ENCODE results near the gene RBP5. TPM values are rescaled to one million over a fixed set of nuclear protein-coding genes. Genes with fewer than 3 reads are reported as not detected.

RBP5 gene
- total and polyA plus RNA-seq, 9 donors, result 0.49 to 6.5 (median 3.1) TPM

DNA sequence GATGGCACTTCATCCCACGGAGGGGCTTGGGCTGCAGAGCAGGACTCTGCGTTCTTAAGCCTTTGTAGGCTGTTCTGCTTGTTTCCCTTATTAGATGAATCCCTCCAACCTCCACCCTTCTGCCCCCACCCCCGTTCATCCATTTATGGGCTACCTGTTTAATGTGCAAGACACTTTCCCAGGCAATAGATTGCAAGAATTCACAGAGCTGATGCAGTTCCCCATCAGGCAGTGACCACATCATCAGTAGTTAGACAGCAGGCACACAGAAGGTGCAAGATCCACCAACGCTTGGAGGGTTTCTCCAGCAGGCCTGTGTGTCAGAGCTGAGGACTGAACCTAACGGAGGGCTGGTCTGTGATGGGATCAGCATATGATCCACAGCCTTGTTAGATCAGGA lies 35.2 kb downstream of the RBP5 start:
- H3K4me1 ChIP-seq (ENCODE audit: control insufficient read depth, insufficient read depth, low read length), result peaks cover 27% of the 10 kb centered on the region
- DNase-seq, result no peak
- peaks cover 15% of the 10 kb centered on the region for H3K36me3 ChIP-seq (ENCODE audit: control insufficient read depth, insufficient read depth, low read length)
- peaks cover 2% of the 10 kb centered on the region for H3K27me3 ChIP-seq (ENCODE audit: control insufficient read depth, insufficient read depth, low read length)
- H3K9me3 ChIP-seq (replicated peaks; ENCODE audit: control insufficient read depth, low read depth, low read length), result no peaks in the 10 kb centered on the region
- no peak overlapping the region for H3K27ac ChIP-seq (ENCODE audit: low read length)
- 49% methylated on average over 5 of the region's 5 CpGs for WGBS (ENCODE audit: insufficient coverage)
- H3K4me3 ChIP-seq (ENCODE audit: low read length), result no peak overlapping the region

DNA sequence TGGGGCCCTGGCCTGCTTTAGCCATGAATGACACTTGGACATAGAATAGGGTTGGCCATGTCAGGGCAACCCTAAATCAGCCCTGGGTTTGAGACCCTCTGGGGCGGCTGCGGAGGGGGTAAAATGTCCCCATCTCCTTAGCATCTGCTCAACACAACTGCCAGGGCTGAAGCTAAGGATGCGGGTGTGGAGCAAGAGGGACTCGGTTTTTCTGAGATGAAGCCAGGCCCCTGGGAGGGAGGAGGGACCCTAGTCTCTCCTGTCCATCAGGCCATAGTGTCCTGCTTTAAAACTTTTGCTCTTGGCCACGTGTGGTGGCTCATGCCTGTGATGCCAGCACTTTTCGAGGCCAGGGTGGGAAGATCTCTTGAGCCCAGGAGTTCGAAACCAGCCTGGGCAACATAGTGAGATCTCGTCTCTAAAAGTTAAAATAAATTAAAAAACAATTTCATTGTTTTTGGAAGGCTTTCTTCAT lies 35.7 kb downstream of the RBP5 start:
- 54% methylated on average over 2 of the region's 8 CpGs for WGBS (ENCODE audit: insufficient coverage)
- Histone ChIP-seq H3K4me1 (ENCODE audit: control insufficient read depth, insufficient read depth, low read length) (peaks cover 27% of the 10 kb centered on the region), H3K9me3 (replicated peaks; ENCODE audit: control insufficient read depth, low read depth, low read length) (no peaks in the 10 kb centered on the region)

GRCh38 chr12:7092229-7092985 lies 36.3 kb downstream of the RBP5 start, which contains the start of gene C1R:
TSS of gene C1R (minus strand) at chr12:7092445. CDS start at chr12:7092388, 57 bp downstream.
- no peaks in the 10 kb centered on the region for H3K9me3 ChIP-seq (replicated peaks; ENCODE audit: control insufficient read depth, low read depth, low read length)
- DNase-seq, result peak; percentile 94
- WGBS (ENCODE audit: insufficient coverage), result 28% methylated on average over 5 of the region's 16 CpGs

More for the DNA sequence above, 35.7 kb downstream of the RBP5 start:
- DNase-seq, result no peak
- Histone ChIP-seq H3K36me3 (ENCODE audit: control insufficient read depth, insufficient read depth, low read length) (peaks cover 16% of the 10 kb centered on the region), H3K27me3 (ENCODE audit: control insufficient read depth, insufficient read depth, low read length) (peaks cover 2% of the 10 kb centered on the region), H3K4me3 (ENCODE audit: low read length) (no peak overlapping the region), H3K27ac (ENCODE audit: low read length) (no peak overlapping the region)

DNA sequence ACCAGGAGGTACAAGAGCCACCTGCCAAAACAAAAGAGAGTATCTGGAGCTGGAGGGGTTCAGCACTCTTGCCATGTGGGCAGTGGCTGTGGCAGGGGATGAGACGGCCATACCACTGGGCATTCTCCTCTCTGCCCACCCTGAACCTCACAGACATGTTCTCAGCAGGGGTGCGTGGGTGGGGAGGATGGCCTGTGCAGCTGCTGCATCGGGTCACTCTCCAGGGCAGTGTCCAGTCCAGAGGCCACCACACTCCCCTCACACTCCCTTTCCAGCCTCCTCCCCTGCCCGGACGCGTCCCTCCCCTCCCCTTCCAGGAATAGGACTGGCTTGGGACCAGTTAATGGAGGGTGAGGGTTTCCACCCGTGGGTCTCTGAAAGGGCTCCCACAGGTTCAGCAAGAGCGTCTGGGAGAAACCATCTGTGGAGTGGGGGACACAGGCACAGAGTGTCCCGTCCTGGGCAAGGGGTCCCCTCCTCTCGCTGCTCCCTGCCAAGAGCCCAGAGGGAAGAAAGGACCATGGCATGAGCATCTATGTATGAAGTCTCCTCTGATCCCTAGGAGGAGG lies 36.9 kb downstream of the RBP5 start:
- Histone ChIP-seq H3K4me1 (ENCODE audit: control insufficient read depth, insufficient read depth, low read length) (peaks cover 27% of the 10 kb centered on the region), H3K36me3 (ENCODE audit: control insufficient read depth, insufficient read depth, low read length) (peaks cover 20% of the 10 kb centered on the region), H3K9me3 (replicated peaks; ENCODE audit: control insufficient read depth, low read depth, low read length) (no peaks in the 10 kb centered on the region), H3K27me3 (ENCODE audit: control insufficient read depth, insufficient read depth, low read length) (peaks cover 2% of the 10 kb centered on the region), H3K4me3 (ENCODE audit: low read length) (peak overlapping the region; percentile 49), H3K27ac (ENCODE audit: low read length) (peak overlapping the region; percentile 83)
- 26% methylated on average over 3 of the region's 10 CpGs for WGBS (ENCODE audit: insufficient coverage)
- DNase-seq, result peak; percentile 72

More at GRCh38 chr12:7092229-7092985, 36.3 kb downstream of the RBP5 start, which contains the start of gene C1R:
- Histone ChIP-seq H3K4me3 (ENCODE audit: low read length) (peak within 1 kb of the TSS; percentile 49), H3K4me1 (ENCODE audit: control insufficient read depth, insufficient read depth, low read length) (peaks cover 27% of the 10 kb centered on the region), H3K36me3 (ENCODE audit: control insufficient read depth, insufficient read depth, low read length) (peaks cover 19% of the 10 kb centered on the region), H3K27me3 (ENCODE audit: control insufficient read depth, insufficient read depth, low read length) (peaks cover 2% of the 10 kb centered on the region), H3K27ac (ENCODE audit: low read length) (peak within 1 kb of the TSS; percentile 83)

DNA sequence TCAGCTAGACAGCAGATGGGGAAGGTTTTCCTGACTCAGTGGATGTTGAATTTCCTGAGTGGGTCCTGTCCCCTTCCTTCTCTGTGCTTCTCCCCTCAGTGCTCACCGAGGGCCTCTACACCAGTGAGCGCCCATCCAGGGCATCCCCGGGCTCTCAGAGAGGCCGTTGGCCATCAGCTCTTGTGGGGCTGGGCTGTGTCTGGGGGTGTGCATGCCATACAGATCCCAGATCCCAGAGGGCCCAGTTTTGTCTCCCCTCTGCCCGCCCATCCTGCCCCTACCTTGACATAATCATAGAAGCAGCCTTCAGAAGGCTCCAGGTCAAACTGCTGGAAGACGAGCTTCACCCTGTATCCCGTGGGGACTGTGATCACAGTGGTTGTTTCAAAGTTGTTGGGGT lies 37.5 kb downstream of the RBP5 start:
- WGBS (ENCODE audit: insufficient coverage), result no CpG with 5 or more reads among the region's 7 CpGs
- no peaks in the 10 kb centered on the region for H3K9me3 ChIP-seq (replicated peaks; ENCODE audit: control insufficient read depth, low read depth, low read length)
- H3K4me1 ChIP-seq (ENCODE audit: control insufficient read depth, insufficient read depth, low read length), result peaks cover 27% of the 10 kb centered on the region
- DNase-seq, result no peak
- H3K27me3 ChIP-seq (ENCODE audit: control insufficient read depth, insufficient read depth, low read length), result peaks cover 2% of the 10 kb centered on the region
- H3K4me3 ChIP-seq (ENCODE audit: low read length), result peak overlapping the region; percentile 49
- H3K36me3 ChIP-seq (ENCODE audit: control insufficient read depth, insufficient read depth, low read length), result peaks cover 23% of the 10 kb centered on the region
- peak overlapping the region; percentile 55 for H3K27ac ChIP-seq (ENCODE audit: low read length)

- no peak for DNase-seq
- peaks cover 2% of the 10 kb centered on the region for H3K27me3 ChIP-seq (ENCODE audit: control insufficient read depth, insufficient read depth, low read length)
- H3K4me3 ChIP-seq (ENCODE audit: low read length), result peak overlapping the region; percentile 49
- WGBS (ENCODE audit: insufficient coverage), result 65% methylated on average over 11 of the region's 16 CpGs
- H3K4me1 ChIP-seq (ENCODE audit: control insufficient read depth, insufficient read depth, low read length), result peaks cover 27% of the 10 kb centered on the region
- H3K36me3 ChIP-seq (ENCODE audit: control insufficient read depth, insufficient read depth, low read length), result peaks cover 29% of the 10 kb centered on the region
- no peaks in the 10 kb centered on the region for H3K9me3 ChIP-seq (replicated peaks; ENCODE audit: control insufficient read depth, low read depth, low read length)
- H3K27ac ChIP-seq (ENCODE audit: low read length), result peak overlapping the region; percentile 55
Measured at GRCh38 chr12:7090222-7090998, 38.3 kb downstream of the RBP5 start.

- Histone ChIP-seq H3K36me3 (ENCODE audit: control insufficient read depth, insufficient read depth, low read length) (peaks cover 38% of the 10 kb centered on the region), H3K27me3 (ENCODE audit: control insufficient read depth, insufficient read depth, low read length) (peaks cover 2% of the 10 kb centered on the region), H3K9me3 (replicated peaks; ENCODE audit: control insufficient read depth, low read depth, low read length) (no peaks in the 10 kb centered on the region), H3K4me3 (ENCODE audit: low read length) (no peak overlapping the region), H3K27ac (ENCODE audit: low read length) (no peak overlapping the region), H3K4me1 (ENCODE audit: control insufficient read depth, insufficient read depth, low read length) (peaks cover 27% of the 10 kb centered on the region)
- no peak for DNase-seq
- 76% methylated on average over 11 of the region's 11 CpGs for WGBS (ENCODE audit: insufficient coverage)
Measured at GRCh38 chr12:7089196-7089871, 39.4 kb downstream of the RBP5 start.

GRCh38 chr12:7083125-7083524 lies 45.6 kb downstream of the RBP5 start:
- Histone ChIP-seq H3K27me3 (ENCODE audit: control insufficient read depth, insufficient read depth, low read length) (no peaks in the 10 kb centered on the region), H3K27ac (ENCODE audit: low read length) (no peak overlapping the region), H3K4me1 (ENCODE audit: control insufficient read depth, insufficient read depth, low read length) (no peaks in the 10 kb centered on the region), H3K4me3 (ENCODE audit: low read length) (no peak overlapping the region), H3K36me3 (ENCODE audit: control insufficient read depth, insufficient read depth, low read length) (peaks cover 27% of the 10 kb centered on the region), H3K9me3 (replicated peaks; ENCODE audit: control insufficient read depth, low read depth, low read length) (no peaks in the 10 kb centered on the region)
- DNase-seq, result no peak

- Histone ChIP-seq H3K27me3 (ENCODE audit: control insufficient read depth, insufficient read depth, low read length) (no peaks in the 10 kb centered on the region), H3K27ac (ENCODE audit: low read length) (no peak overlapping the region), H3K36me3 (ENCODE audit: control insufficient read depth, insufficient read depth, low read length) (peaks cover 19% of the 10 kb centered on the region), H3K9me3 (replicated peaks; ENCODE audit: control insufficient read depth, low read depth, low read length) (no peaks in the 10 kb centered on the region), H3K4me1 (ENCODE audit: control insufficient read depth, insufficient read depth, low read length) (no peaks in the 10 kb centered on the region), H3K4me3 (ENCODE audit: low read length) (no peak overlapping the region)
- 72% methylated on average over 13 of the region's 14 CpGs for WGBS (ENCODE audit: insufficient coverage)
- no peak for DNase-seq
Measured at GRCh38 chr12:7081037-7081436, 47.7 kb downstream of the RBP5 start.

DNA sequence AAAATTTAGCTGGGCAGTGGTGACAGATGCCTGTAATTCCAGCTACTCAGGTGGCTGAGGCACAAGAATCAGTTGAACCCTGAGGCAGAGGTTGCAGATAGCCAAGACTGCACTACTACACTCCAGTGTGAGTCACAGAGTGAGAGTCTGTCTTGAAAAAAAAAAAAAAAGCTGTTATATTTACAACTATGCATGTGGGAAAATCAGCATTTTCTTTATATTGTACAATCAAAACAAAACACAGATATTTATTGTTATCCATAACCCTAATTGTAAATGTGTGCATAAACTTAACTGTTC lies 48.9 kb downstream of the RBP5 start:
- H3K9me3 ChIP-seq (replicated peaks; ENCODE audit: control insufficient read depth, low read depth, low read length), result no peaks in the 10 kb centered on the region
- DNase-seq, result no peak
- H3K4me1 ChIP-seq (ENCODE audit: control insufficient read depth, insufficient read depth, low read length), result no peaks in the 10 kb centered on the region
- H3K27me3 ChIP-seq (ENCODE audit: control insufficient read depth, insufficient read depth, low read length), result no peaks in the 10 kb centered on the region
- H3K27ac ChIP-seq (ENCODE audit: low read length), result no peak overlapping the region
- peaks cover 8% of the 10 kb centered on the region for H3K36me3 ChIP-seq (ENCODE audit: control insufficient read depth, insufficient read depth, low read length)
- H3K4me3 ChIP-seq (ENCODE audit: low read length), result no peak overlapping the region
